ENCODE measurements around the gene PRKCB.

- TF ChIP-seq POLR2A (IDR thresholded peaks at IDR 0.05), result no peak
- TF ChIP-seq, protein P1, sequence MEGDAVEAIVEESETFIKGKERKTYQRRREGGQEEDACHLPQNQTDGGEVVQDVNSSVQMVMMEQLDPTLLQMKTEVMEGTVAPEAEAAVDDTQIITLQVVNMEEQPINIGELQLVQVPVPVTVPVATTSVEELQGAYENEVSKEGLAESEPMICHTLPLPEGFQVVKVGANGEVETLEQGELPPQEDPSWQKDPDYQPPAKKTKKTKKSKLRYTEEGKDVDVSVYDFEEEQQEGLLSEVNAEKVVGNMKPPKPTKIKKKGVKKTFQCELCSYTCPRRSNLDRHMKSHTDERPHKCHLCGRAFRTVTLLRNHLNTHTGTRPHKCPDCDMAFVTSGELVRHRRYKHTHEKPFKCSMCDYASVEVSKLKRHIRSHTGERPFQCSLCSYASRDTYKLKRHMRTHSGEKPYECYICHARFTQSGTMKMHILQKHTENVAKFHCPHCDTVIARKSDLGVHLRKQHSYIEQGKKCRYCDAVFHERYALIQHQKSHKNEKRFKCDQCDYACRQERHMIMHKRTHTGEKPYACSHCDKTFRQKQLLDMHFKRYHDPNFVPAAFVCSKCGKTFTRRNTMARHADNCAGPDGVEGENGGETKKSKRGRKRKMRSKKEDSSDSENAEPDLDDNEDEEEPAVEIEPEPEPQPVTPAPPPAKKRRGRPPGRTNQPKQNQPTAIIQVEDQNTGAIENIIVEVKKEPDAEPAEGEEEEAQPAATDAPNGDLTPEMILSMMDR (IDR thresholded peaks at IDR 0.05), result no peak
Observed at GRCh38 chr16:23962001-23962400, 126.2 kb downstream of the PRKCB start.

All from testis (tissue), 2 donors.